IPS DF 4.7 (cell line): ENCODE data around the gene SVIL.
"Not testable (repeated sequence)": the region's sequence is repeated elsewhere in the genome, so short reads cannot be mapped to it uniquely, and the experiment has no call there.

Source experiments
- DNase-seq: peaks from one replicate; pipeline ENCODE4 v3.0.0-alpha.2; 2013; ENCODE audit warnings: low spot score; ENCODE audit errors: extremely low read depth

The SVIL gene

GRCh38 chr10:29576681-29577080, 58.1 kb downstream of the SVIL start:
- DNase-seq = no peak

GRCh38 chr10:29575098-29575455, 59.7 kb downstream of the SVIL start:
- no peak for DNase-seq

- DNase-seq = not testable (repeated sequence)
Observed at GRCh38 chr10:29574212-29575097, 60.3 kb downstream of the SVIL start.

GRCh38 chr10:29570248-29570647, 64.5 kb downstream of the SVIL start:
- not testable (repeated sequence) for DNase-seq

GRCh38 chr10:29569795-29570194, 65.0 kb downstream of the SVIL start:
- DNase-seq = no peak

GRCh38 chr10:29567003-29567402, 67.8 kb downstream of the SVIL start:
- no peak for DNase-seq

- not testable (repeated sequence) for DNase-seq
Observed at GRCh38 chr10:29566209-29566608, 68.6 kb downstream of the SVIL start.

- no peak for DNase-seq
Observed at GRCh38 chr10:29563420-29564035, 71.2 kb downstream of the SVIL start.

- not testable (repeated sequence) for DNase-seq
Observed at GRCh38 chr10:29563006-29563405, 71.8 kb downstream of the SVIL start.

- no peak for DNase-seq
Observed at GRCh38 chr10:29559996-29560395, 74.8 kb downstream of the SVIL start.

GRCh38 chr10:29557665-29558064, 77.1 kb downstream of the SVIL start:
- no peak for DNase-seq

GRCh38 chr10:29555746-29556481, 78.9 kb downstream of the SVIL start:
- DNase-seq = no peak

- DNase-seq = no peak
Observed at GRCh38 chr10:29555091-29555745, 79.6 kb downstream of the SVIL start.

- DNase-seq = no peak
Observed at GRCh38 chr10:29554660-29555059, 80.1 kb downstream of the SVIL start.

- DNase-seq = no peak
Observed at GRCh38 chr10:29553544-29554250, 81.1 kb downstream of the SVIL start.

GRCh38 chr10:29553116-29553515, 81.7 kb downstream of the SVIL start:
- not testable (repeated sequence) for DNase-seq

GRCh38 chr10:29549493-29549892, 85.3 kb downstream of the SVIL start:
- DNase-seq = not testable (repeated sequence)

- no peak for DNase-seq
Observed at GRCh38 chr10:29546773-29547313, 87.9 kb downstream of the SVIL start.

- no peak for DNase-seq
Observed at GRCh38 chr10:29545122-29545521, 89.6 kb downstream of the SVIL start.

- DNase-seq = no peak
Observed at GRCh38 chr10:29543715-29544114, 91.1 kb downstream of the SVIL start.

- no peak for DNase-seq
Observed at GRCh38 chr10:29542723-29543122, 92.0 kb downstream of the SVIL start.
